HepG2 (cell line): ENCODE measurements around the gene NDOR1. TPM values are rescaled to one million over a fixed set of nuclear protein-coding genes. Genes with fewer than 3 reads are reported as not detected.

ENCODE experiments used
- AGO2 ChIP-seq: fragments of 200-400 bp; formaldehyde crosslinking; optimal IDR thresholded peaks from 2 replicates; pipeline ENCODE3; 2017; ENCODE audit warnings: mild to moderate bottlenecking, low read depth, low read length, moderate library complexity
- BRD4 ChIP-seq: sonication (generic); formaldehyde crosslinking; IDR thresholded peaks from 2 replicates; pipeline ENCODE4 v1.4.0; 2020; ENCODE audit warnings: missing genetic modification reagents
- CCDC6 ChIP-seq: sonication (generic); formaldehyde crosslinking; IDR thresholded peaks from 2 replicates; pipeline ENCODE4 v1.8.1; 2022; ENCODE audit warnings: mild to moderate bottlenecking, missing genetic modification reagents, moderate library complexity
- CEBPB ChIP-seq: IDR thresholded peaks from 2 replicates; pipeline ENCODE4 v1.6.1; 2011; ENCODE audit warnings: low read depth, low read length, improper control_type of control experiment, borderline replicate concordance
- CREB1 ChIP-seq, 2 experiments: fragments of 450-650 bp in 1 of 2; IDR thresholded peaks; 2 replicates each; pipeline ENCODE4 v1.6.1; 2016 to 2017; ENCODE audit warnings: control low read depth in 1 of 2, mild to moderate bottlenecking in 1 of 2, missing compliant biosample characterization in 1 of 2, missing genetic modification characterization in 1 of 2
- HIVEP1 ChIP-seq: sonication (generic); formaldehyde crosslinking; IDR thresholded peaks from 2 replicates; pipeline ENCODE4 v1.4.0; 2020; ENCODE audit warnings: mild to moderate bottlenecking, missing genetic modification reagents
- HNRNPL ChIP-seq: fragments of 200-400 bp; formaldehyde crosslinking; IDR thresholded peaks from 2 replicates; pipeline ENCODE4 v1.6.1; 2017; ENCODE audit warnings: mild to moderate bottlenecking, low read depth, low read length
- IRX3 ChIP-seq: sonication (generic); formaldehyde crosslinking; IDR thresholded peaks from 2 replicates; pipeline ENCODE4 v1.8.1; 2023; ENCODE audit warnings: mild to moderate bottlenecking, low read depth, missing genetic modification reagents, borderline replicate concordance
- JDP2 ChIP-seq: sonication (generic); formaldehyde crosslinking; IDR thresholded peaks from 2 replicates; pipeline ENCODE4 v1.8.1; 2022; ENCODE audit warnings: missing genetic modification reagents, borderline replicate concordance
- JUN ChIP-seq: sonication (generic); formaldehyde crosslinking; IDR thresholded peaks from 2 replicates; pipeline ENCODE4 v1.4.0; 2020; ENCODE audit warnings: mild to moderate bottlenecking, missing genetic modification reagents
- NKX3-1 ChIP-seq: sonication (generic); formaldehyde crosslinking; IDR thresholded peaks from 2 replicates; pipeline ENCODE4 v1.5.0; 2020; ENCODE audit warnings: missing genetic modification reagents
- RARG ChIP-seq: sonication (generic); formaldehyde crosslinking; IDR thresholded peaks from 2 replicates; pipeline ENCODE4 v1.4.0; 2020; ENCODE audit warnings: low read depth, mild to moderate bottlenecking, missing genetic modification reagents
- SALL2 ChIP-seq: sonication (generic); formaldehyde crosslinking; IDR thresholded peaks from 2 replicates; pipeline ENCODE4 v1.8.1; 2023; ENCODE audit warnings: mild to moderate bottlenecking, missing genetic modification reagents, inconsistent platforms
- TP53 ChIP-seq: sonication (generic); formaldehyde crosslinking; conservative IDR thresholded peaks from 2 replicates; pipeline ENCODE4 v1.4.0; 2020; ENCODE audit warnings: missing genetic modification reagents
- ZNF276 ChIP-seq: sonication (generic); formaldehyde crosslinking; IDR thresholded peaks from 2 replicates; pipeline ENCODE4 v1.4.0; 2020; ENCODE audit warnings: mild to moderate bottlenecking, low read depth, missing genetic modification reagents
- ZNF543 ChIP-seq: sonication (generic); formaldehyde crosslinking; IDR thresholded peaks from 2 replicates; pipeline ENCODE4 v1.4.0; 2020; ENCODE audit warnings: mild to moderate bottlenecking, missing genetic modification reagents
- ZNF576 ChIP-seq: sonication (generic); formaldehyde crosslinking; IDR thresholded peaks from 2 replicates; pipeline ENCODE4 v1.4.0; 2020; ENCODE audit warnings: mild to moderate bottlenecking, missing genetic modification reagents
- ZSCAN31 ChIP-seq: sonication (generic); formaldehyde crosslinking; IDR thresholded peaks from 2 replicates; pipeline ENCODE4 v1.5.0; 2020; ENCODE audit warnings: low read depth, mild to moderate bottlenecking, missing genetic modification reagents
- polyA plus RNA-seq, 8 experiments: library from polyadenylated mRNA; depleted of rRNA in 3 of 8; stranded (reverse) in 7 of 8; unstranded in 1 of 8; fragments of >200 nt; fragmentation: Illumina TruSeq in 4 of 8; extraction: Trizol in 4 of 8; gene quantifications; 2 replicates each; pipeline versions ENCODE4 v1.2.1 to v1.2.3, GENCODE V29; 2011 to 2016; ENCODE audit warnings: low read depth in 4 of 8, missing spikeins in 1 of 8, mixed read lengths in 1 of 8; ENCODE audit not compliant: insufficient read depth in 1 of 8
- total RNA-seq, 5 experiments: library from RNA; depleted of rRNA; stranded (reverse); fragments of >200 nt; fragmentation: Illumina TruSeq; extraction: Trizol; gene quantifications; 2 replicates each; pipeline ENCODE4 v1.2.3, GENCODE V29; 2016; ENCODE audit warnings: low read depth in 1 of 5
- TF ChIP-seq, protein P1 (sequence below): sonication (generic); formaldehyde crosslinking; IDR thresholded peaks from 2 replicates; pipeline ENCODE4 v1.4.0; 2020; ENCODE audit warnings: missing genetic modification reagents

NDOR1 gene
- total and polyA plus RNA-seq, 2 of the 13 experiments (the other 11 are each of a cell fraction or from before 2014, with no cell fraction given) = 3.6 to 8.7 TPM

GRCh38 chr9:137228506-137228967 is 23.0 kb downstream of the NDOR1 start (continued):
- TF ChIP-seq CREB1 (IDR thresholded peaks at IDR 0.05) = no peak
- no peak for TF ChIP-seq CREB1 (CRISPR knock-in tag; IDR thresholded peaks at IDR 0.05)
- TF ChIP-seq, protein P1, sequence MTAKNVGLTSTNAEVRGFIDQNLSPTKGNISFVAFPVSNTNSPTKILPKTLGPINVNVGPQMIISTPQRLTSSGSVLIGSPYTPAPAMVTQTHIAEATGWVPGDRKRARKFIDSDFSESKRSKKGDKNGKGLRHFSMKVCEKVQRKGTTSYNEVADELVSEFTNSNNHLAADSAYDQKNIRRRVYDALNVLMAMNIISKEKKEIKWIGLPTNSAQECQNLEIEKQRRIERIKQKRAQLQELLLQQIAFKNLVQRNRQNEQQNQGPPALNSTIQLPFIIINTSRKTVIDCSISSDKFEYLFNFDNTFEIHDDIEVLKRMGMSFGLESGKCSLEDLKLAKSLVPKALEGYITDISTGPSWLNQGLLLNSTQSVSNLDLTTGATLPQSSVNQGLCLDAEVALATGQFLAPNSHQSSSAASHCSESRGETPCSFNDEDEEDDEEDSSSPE (CRISPR knock-in tag) = no peak
- 0 out of 2 replicates have a peak, but pooled peaks have one; percentile 65 for TF ChIP-seq IRX3 (CRISPR knock-in tag)
- 0 out of 2 replicates have a peak, but pooled peaks have one; percentile 48 for TF ChIP-seq SALL2
- TF ChIP-seq JUN (CRISPR knock-in tag) = no peak
- TF ChIP-seq HIVEP1 (CRISPR knock-in tag) = no peak
- no peak for TF ChIP-seq TP53 (CRISPR knock-in tag)
- TF ChIP-seq CEBPB = no peak
- TF ChIP-seq RARG = no peak
- TF ChIP-seq BRD4 (CRISPR knock-in tag) = no peak
- no peak for TF ChIP-seq ZSCAN31 (CRISPR knock-in tag)
- no peak for TF ChIP-seq ZNF276 (CRISPR knock-in tag)
- TF ChIP-seq HNRNPL = peak; percentile 55; the same call in 1 of the 2 replicates
- no peak for TF ChIP-seq ZNF576 (CRISPR knock-in tag)
- TF ChIP-seq NKX3-1 (CRISPR knock-in tag) = no peak
- no peak for TF ChIP-seq CCDC6
- no peak for TF ChIP-seq JDP2
- TF ChIP-seq AGO2 = peak; percentile 73
- TF ChIP-seq ZNF543 (CRISPR knock-in tag) = no peak
